Glomerular endothelial cell (primary cell): ENCODE measurements around the gene ZSWIM5. TPM values are rescaled to one million over a fixed set of nuclear protein-coding genes. Genes with fewer than 3 reads are reported as not detected.

Experiments used
- total RNA-seq: library from RNA; depleted of rRNA; stranded (reverse); fragments of >200 nt; gene quantifications from 2 replicates; pipeline ENCODE4 v1.2.3, GENCODE V29; 2015

The ZSWIM5 gene
- total RNA-seq, 1 donor from 2014 or later, result 0.29 TPM

Other genes with a start within 250 kb of the ZSWIM5 start
- 19.6 and 29.6 TPM in 2 replicates for gene EIF2B3, start 220.0 kb downstream of the ZSWIM5 start, total RNA-seq
- gene HECTD3, start 195.3 kb downstream of the ZSWIM5 start, total RNA-seq, result 46.1 and 52.7 TPM in 2 replicates
- 101 and 105 TPM in 2 replicates for gene UROD, start 194.4 kb downstream of the ZSWIM5 start, total RNA-seq
- gene HPDL, start 120.3 kb upstream of the ZSWIM5 start, total RNA-seq, result 0.24 and 2.1 TPM in 2 replicates
- gene TOE1, start 133.6 kb upstream of the ZSWIM5 start, total RNA-seq, result 11.0 TPM in 2 replicates
- 8.0 and 12.8 TPM in 2 replicates for gene MUTYH, start 133.8 kb upstream of the ZSWIM5 start, total RNA-seq